HepG2 (cell line): ENCODE measurements around the gene HES7. TPM values are rescaled to one million over a fixed set of nuclear protein-coding genes. Genes with fewer than 3 reads are reported as not detected.

Experiments
- ATAC-seq: fragments of 200-7000 bp; cut with Tn5 transposase; 3 replicates; pipeline ENCODE4 v1.9.1; 2020; ENCODE audit warnings: mild to moderate bottlenecking, moderate library complexity
- BruUV-seq: library from RNA; stranded (reverse); fragments of 400-500 nt; replicated peaks from 2 replicates; lab custom pipeline; 2021; lab: Mats Ljungman, UMichigan
- CTCF ChIA-PET: fragments of 300-600 bp; formaldehyde crosslinking; extraction: SDS; loops from one replicate; lab custom pipeline; 2021; ENCODE audit warnings: low total read pairs, inconsistent platforms, low intra/inter-chr PET ratio; lab: Yijun Ruan, JAX
- POLR2A ChIA-PET: fragments of 350-600 bp; sonication (Branson Sonifier 250); formaldehyde crosslinking; loops from one replicate; lab custom pipeline; 2020; ENCODE audit warnings: antibody characterized with exemption, inconsistent platforms; lab: Yijun Ruan, JAX
- DNase-seq: peaks from one replicate; pipeline ENCODE4 v3.0.0-alpha.2; 2015; ENCODE audit warnings: low spot score
- FAIRE-seq: peaks from 3 replicates; lab custom pipeline; 2011; peaks lifted over from hg19 to GRCh38; lab: Jason Lieb, UNC
- H2AFZ ChIP-seq: one replicate; pipeline ENCODE4 v1.6.1; 2011; ENCODE audit warnings: low read length, inconsistent platforms
- H3K27ac ChIP-seq: fragments of 300-600 bp; 3 replicates; pipeline ENCODE4 v1.8.0; 2011; ENCODE audit warnings: mixed run types, mild to moderate bottlenecking, mixed read lengths, low read length, inconsistent platforms; ENCODE audit not compliant: insufficient read depth; ENCODE audit errors: extremely low read length
- H3K27me3 ChIP-seq, 2 experiments: fragments of 200-600 bp in 1 of 2; 2 replicates in 1 of 2; 3 replicates in 1 of 2; pipeline versions ENCODE4 v1.6.0 to v1.8.0; 2011; ENCODE audit warnings: low read length in 2 of 2, mild to moderate bottlenecking in 2 of 2, moderate library complexity in 2 of 2, inconsistent platforms in 1 of 2; ENCODE audit not compliant: insufficient read depth in 2 of 2, control insufficient read depth in 1 of 2
- H3K36me3 ChIP-seq, 2 experiments: fragments of 200-600 bp in 1 of 2; replicated peaks in 1 of 2; 2 replicates in 1 of 2; 3 replicates in 1 of 2; pipeline versions ENCODE4 v1.5.1 to v1.8.0; 2011; ENCODE audit warnings: low read length in 2 of 2, inconsistent platforms in 1 of 2; ENCODE audit not compliant: insufficient read depth in 2 of 2, control insufficient read depth in 1 of 2
- H3K4me1 ChIP-seq: 2 replicates; pipeline ENCODE4 v1.5.1; 2012; ENCODE audit warnings: low read length, inconsistent platforms; ENCODE audit not compliant: insufficient read depth
- H3K4me2 ChIP-seq: 2 replicates; pipeline ENCODE4 v1.6.0; 2011; ENCODE audit warnings: low read depth, low read length, inconsistent platforms
- H3K4me3 ChIP-seq, 3 experiments: fragments of 200-600 bp in 1 of 3; sonication (generic), shearing (Covaris generic) in 1 of 3; replicated peaks in 1 of 3; 2 replicates each; pipeline ENCODE4 v1.5.1; 2011 to 2016; ENCODE audit warnings: low read length in 3 of 3, inconsistent platforms in 2 of 3, low read depth in 2 of 3, mild to moderate bottlenecking in 2 of 3, control low read depth in 1 of 3, mixed read lengths in 1 of 3; ENCODE audit not compliant: insufficient read depth in 1 of 3
- H3K79me2 ChIP-seq: one replicate; pipeline ENCODE4 v1.6.1; 2011; ENCODE audit warnings: low read length, inconsistent platforms; ENCODE audit not compliant: insufficient read depth
- H3K9ac ChIP-seq: 2 replicates; pipeline ENCODE4 v1.6.0; 2011; ENCODE audit warnings: mild to moderate bottlenecking, low read depth, low read length, inconsistent platforms; ENCODE audit not compliant: insufficient read depth
- H3K9me3 ChIP-seq: 2 replicates; pipeline ENCODE4 v1.5.1; 2012; ENCODE audit warnings: mild to moderate bottlenecking, low read length
- H4K20me1 ChIP-seq: 2 replicates; pipeline ENCODE4 v1.6.0; 2011; ENCODE audit warnings: inconsistent platforms, mild to moderate bottlenecking, low read length, moderate library complexity; ENCODE audit not compliant: insufficient read depth
- CEBPB ChIP-seq: IDR thresholded peaks from 2 replicates; pipeline ENCODE4 v1.6.1; 2011; ENCODE audit warnings: low read depth, low read length, improper control_type of control experiment, borderline replicate concordance
- ETV6 ChIP-seq: sonication (generic); formaldehyde crosslinking; conservative IDR thresholded peaks from 2 replicates; pipeline ENCODE4 v1.4.0; 2020; ENCODE audit warnings: missing genetic modification reagents
- RBM22 ChIP-seq: fragments of 200-400 bp; formaldehyde crosslinking; optimal IDR thresholded peaks from 2 replicates; pipeline ENCODE3; 2017; ENCODE audit warnings: mild to moderate bottlenecking, low read length, moderate library complexity
- ZNF598 ChIP-seq: sonication (generic); formaldehyde crosslinking; IDR thresholded peaks from 2 replicates; pipeline ENCODE4 v1.5.1; 2020; ENCODE audit warnings: mild to moderate bottlenecking, missing genetic modification reagents, borderline replicate concordance
- ZSCAN31 ChIP-seq: sonication (generic); formaldehyde crosslinking; IDR thresholded peaks from 2 replicates; pipeline ENCODE4 v1.5.0; 2020; ENCODE audit warnings: low read depth, mild to moderate bottlenecking, missing genetic modification reagents
- WGBS: methylation state at CpG from one replicate; pipeline ENCODE4 v1.1.6; 2017; ENCODE audit warnings: low lambda C conversion rate; 5-methylcytosine and 5-hydroxymethylcytosine counted together
- in situ Hi-C: cut with HindIII; loops from 2 replicates; pipeline ENCODE4 v1.10.0; 2017; ENCODE audit warnings: low pct_unique_long_range_greater_than_20kb; ENCODE audit not compliant: extremely low pct_ligation_motif_present
- intact Hi-C: fragments of 100-400 bp; cut with micrococcal nuclease; formaldehyde crosslinking; loops from one replicate; pipeline ENCODE4 v1.10.0; 2022; ENCODE audit not compliant: unreplicated experiment
- polyA plus RNA-seq, 8 experiments: library from polyadenylated mRNA; depleted of rRNA in 3 of 8; stranded (reverse) in 7 of 8; unstranded in 1 of 8; fragments of >200 nt; fragmentation: Illumina TruSeq in 4 of 8; extraction: Trizol in 4 of 8; gene quantifications; 2 replicates each; pipeline versions ENCODE4 v1.2.1 to v1.2.3, GENCODE V29; 2011 to 2016; ENCODE audit warnings: low read depth in 4 of 8, missing spikeins in 1 of 8, mixed read lengths in 1 of 8; ENCODE audit not compliant: insufficient read depth in 1 of 8
- total RNA-seq, 5 experiments: library from RNA; depleted of rRNA; stranded (reverse); fragments of >200 nt; fragmentation: Illumina TruSeq; extraction: Trizol; gene quantifications; 2 replicates each; pipeline ENCODE4 v1.2.3, GENCODE V29; 2016; ENCODE audit warnings: low read depth in 1 of 5
- TF ChIP-seq, protein P1 (sequence below): sonication (generic); formaldehyde crosslinking; IDR thresholded peaks from 2 replicates; pipeline ENCODE4 v1.9.0; 2021; ENCODE audit warnings: missing genetic modification reagents, borderline replicate concordance
- TF ChIP-seq, protein P2 (sequence below): sonication (generic); formaldehyde crosslinking; IDR thresholded peaks from 2 replicates; pipeline ENCODE4 v1.4.0; 2020; ENCODE audit warnings: missing genetic modification reagents
- TF ChIP-seq, protein P3 (sequence below): sonication (generic); formaldehyde crosslinking; IDR thresholded peaks from 2 replicates; pipeline ENCODE4 v1.4.0; 2020; ENCODE audit warnings: missing genetic modification reagents
- TF ChIP-seq, protein P4 (sequence below), 2 experiments: sonication (generic) in 1 of 2; formaldehyde crosslinking in 1 of 2; IDR thresholded peaks; 2 replicates each; pipeline versions ENCODE4 v1.4.0 to v1.6.1; 2018 to 2020; ENCODE audit warnings: missing genetic modification reagents in 2 of 2, borderline replicate concordance in 1 of 2, low read depth in 1 of 2, mild to moderate bottlenecking in 1 of 2, missing biosample characterization in 1 of 2
- TF ChIP-seq, protein P5 (sequence below): sonication (generic); formaldehyde crosslinking; IDR thresholded peaks from 2 replicates; pipeline ENCODE4 v1.5.1; 2020; ENCODE audit warnings: mild to moderate bottlenecking, moderate library complexity, missing genetic modification reagents

Gene HES7
- total and polyA plus RNA-seq, 2 of the 13 experiments (the other 11 are each of a cell fraction or from before 2014, with no cell fraction given): not detected

DNA sequence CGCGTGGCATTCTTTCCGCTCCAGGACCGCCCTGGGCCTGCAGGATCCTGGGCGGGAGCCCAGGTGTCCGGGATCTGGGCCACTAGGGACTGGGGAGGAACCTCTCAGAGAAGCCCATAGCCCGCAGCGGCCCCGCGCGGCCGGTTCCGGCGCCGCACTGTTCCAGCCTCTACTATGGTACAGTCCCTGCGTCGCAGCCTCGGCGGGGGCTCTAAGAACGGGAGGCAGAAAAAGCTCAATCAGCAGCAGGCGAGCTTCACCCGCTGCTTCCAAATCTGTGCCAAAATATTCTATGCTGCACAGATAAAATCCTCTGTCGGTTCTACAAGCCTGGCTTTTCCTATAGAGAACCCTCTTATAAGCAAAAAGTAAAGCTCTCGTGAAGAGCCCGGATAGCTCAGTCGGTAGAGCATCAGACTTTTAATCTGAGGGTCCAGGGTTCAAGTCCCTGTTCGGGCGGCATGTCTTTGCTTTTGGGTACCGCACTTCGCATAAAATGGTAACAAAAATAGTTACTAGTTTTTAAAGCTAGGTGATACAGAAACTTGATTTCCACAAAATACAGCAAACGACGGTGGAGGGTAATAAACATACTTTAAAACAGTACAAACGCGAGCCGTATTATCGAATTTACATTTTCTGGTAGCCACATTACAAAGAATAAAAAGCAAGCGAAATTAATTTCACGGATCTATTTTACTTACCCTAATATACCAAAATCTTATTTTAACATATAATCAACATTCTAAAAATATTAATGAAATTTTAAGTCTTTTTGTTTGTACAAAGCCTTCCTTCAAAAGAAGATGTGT, 4.9 kb downstream of the HES7 start:
- CTCF ChIA-PET: interaction anchor here (1.6 kb wide), 1 partner anchor 25 kb away, joined by 12 read pairs; no protein-coding TSS in a partner anchor
- under 1% methylated on average over 22 of the region's 38 CpGs for WGBS
- DNase-seq: peak; percentile 77
- H3K4me3 ChIP-seq: peak overlapping the region; percentile 68 to 95 (median 94)
- H2AFZ ChIP-seq: peak overlapping the region; percentile 74
- POLR2A ChIA-PET: interaction anchor here (0.7 to 5.1 kb wide), 10 partner anchors 16 to 176 kb away, joined by 3 to 35 read pairs (median 6); partner anchors contain the start of genes CTC1 and SLC25A35
- peak overlapping the region; percentile 10 for H3K27ac ChIP-seq
- H3K79me2 ChIP-seq: no peaks in the 10 kb centered on the region
- ATAC-seq: peak; percentile 75
- peak overlapping the region; percentile 62 for H3K9ac ChIP-seq
- no peaks in the 10 kb centered on the region for H3K36me3 ChIP-seq
- peak overlapping the region; percentile 100 for H3K4me2 ChIP-seq
- H3K4me1 ChIP-seq: peaks cover 52% of the 10 kb centered on the region
- H3K27me3 ChIP-seq: peaks cover 6 to 58% of the 10 kb centered on the region in 2 experiments
- no TSS peak for BruUV-seq
- peak; percentile 26 for FAIRE-seq
- H3K9me3 ChIP-seq: no peaks in the 10 kb centered on the region
- H4K20me1 ChIP-seq: peaks cover 11% of the 10 kb centered on the region; the same call in 1 of the 2 replicates
- intact Hi-C loops: loop anchor here (1.0 to 5.0 kb wide), 5 partner anchors 9 to 103 kb away; no protein-coding TSS in a partner anchor
- in situ Hi-C loops: loop anchor here (5.0 kb wide), 1 partner anchor 47 kb away; no protein-coding TSS in a partner anchor
- TF ChIP-seq CEBPB: no peak
- TF ChIP-seq ZNF598: peak; percentile 46; the same call in 1 of the 2 replicates
- TF ChIP-seq, protein P1, sequence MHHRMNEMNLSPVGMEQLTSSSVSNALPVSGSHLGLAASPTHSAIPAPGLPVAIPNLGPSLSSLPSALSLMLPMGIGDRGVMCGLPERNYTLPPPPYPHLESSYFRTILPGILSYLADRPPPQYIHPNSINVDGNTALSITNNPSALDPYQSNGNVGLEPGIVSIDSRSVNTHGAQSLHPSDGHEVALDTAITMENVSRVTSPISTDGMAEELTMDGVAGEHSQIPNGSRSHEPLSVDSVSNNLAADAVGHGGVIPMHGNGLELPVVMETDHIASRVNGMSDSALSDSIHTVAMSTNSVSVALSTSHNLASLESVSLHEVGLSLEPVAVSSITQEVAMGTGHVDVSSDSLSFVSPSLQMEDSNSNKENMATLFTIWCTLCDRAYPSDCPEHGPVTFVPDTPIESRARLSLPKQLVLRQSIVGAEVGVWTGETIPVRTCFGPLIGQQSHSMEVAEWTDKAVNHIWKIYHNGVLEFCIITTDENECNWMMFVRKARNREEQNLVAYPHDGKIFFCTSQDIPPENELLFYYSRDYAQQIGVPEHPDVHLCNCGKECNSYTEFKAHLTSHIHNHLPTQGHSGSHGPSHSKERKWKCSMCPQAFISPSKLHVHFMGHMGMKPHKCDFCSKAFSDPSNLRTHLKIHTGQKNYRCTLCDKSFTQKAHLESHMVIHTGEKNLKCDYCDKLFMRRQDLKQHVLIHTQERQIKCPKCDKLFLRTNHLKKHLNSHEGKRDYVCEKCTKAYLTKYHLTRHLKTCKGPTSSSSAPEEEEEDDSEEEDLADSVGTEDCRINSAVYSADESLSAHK (CRISPR knock-in tag): 0 out of 2 replicates have a peak, but pooled peaks have one; percentile 14
- peak; percentile 95 for TF ChIP-seq RBM22
- TF ChIP-seq, protein P2, sequence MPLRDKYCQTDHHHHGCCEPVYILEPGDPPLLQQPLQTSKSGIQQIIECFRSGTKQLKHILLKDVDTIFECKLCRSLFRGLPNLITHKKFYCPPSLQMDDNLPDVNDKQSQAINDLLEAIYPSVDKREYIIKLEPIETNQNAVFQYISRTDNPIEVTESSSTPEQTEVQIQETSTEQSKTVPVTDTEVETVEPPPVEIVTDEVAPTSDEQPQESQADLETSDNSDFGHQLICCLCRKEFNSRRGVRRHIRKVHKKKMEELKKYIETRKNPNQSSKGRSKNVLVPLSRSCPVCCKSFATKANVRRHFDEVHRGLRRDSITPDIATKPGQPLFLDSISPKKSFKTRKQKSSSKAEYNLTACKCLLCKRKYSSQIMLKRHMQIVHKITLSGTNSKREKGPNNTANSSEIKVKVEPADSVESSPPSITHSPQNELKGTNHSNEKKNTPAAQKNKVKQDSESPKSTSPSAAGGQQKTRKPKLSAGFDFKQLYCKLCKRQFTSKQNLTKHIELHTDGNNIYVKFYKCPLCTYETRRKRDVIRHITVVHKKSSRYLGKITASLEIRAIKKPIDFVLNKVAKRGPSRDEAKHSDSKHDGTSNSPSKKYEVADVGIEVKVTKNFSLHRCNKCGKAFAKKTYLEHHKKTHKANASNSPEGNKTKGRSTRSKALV (CRISPR knock-in tag): peak; percentile 31; the same call in 1 of the 2 replicates
- TF ChIP-seq ETV6 (CRISPR knock-in tag): no peak
- TF ChIP-seq ZSCAN31 (CRISPR knock-in tag): peak; percentile 47; the same call in 1 of the 2 replicates
- TF ChIP-seq, protein P3, sequence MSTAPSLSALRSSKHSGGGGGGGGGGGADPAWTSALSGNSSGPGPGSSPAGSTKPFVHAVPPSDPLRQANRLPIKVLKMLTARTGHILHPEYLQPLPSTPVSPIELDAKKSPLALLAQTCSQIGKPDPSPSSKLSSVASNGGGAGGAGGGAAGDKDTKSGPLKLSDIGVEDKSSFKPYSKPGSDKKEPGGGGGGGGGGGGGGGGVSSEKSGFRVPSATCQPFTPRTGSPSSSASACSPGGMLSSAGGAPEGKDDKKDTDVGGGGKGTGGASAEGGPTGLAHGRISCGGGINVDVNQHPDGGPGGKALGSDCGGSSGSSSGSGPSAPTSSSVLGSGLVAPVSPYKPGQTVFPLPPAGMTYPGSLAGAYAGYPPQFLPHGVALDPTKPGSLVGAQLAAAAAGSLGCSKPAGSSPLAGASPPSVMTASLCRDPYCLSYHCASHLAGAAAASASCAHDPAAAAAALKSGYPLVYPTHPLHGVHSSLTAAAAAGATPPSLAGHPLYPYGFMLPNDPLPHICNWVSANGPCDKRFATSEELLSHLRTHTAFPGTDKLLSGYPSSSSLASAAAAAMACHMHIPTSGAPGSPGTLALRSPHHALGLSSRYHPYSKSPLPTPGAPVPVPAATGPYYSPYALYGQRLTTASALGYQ (CRISPR knock-in tag): peak; percentile 23; the same call in 1 of the 2 replicates
- TF ChIP-seq, protein P4, sequence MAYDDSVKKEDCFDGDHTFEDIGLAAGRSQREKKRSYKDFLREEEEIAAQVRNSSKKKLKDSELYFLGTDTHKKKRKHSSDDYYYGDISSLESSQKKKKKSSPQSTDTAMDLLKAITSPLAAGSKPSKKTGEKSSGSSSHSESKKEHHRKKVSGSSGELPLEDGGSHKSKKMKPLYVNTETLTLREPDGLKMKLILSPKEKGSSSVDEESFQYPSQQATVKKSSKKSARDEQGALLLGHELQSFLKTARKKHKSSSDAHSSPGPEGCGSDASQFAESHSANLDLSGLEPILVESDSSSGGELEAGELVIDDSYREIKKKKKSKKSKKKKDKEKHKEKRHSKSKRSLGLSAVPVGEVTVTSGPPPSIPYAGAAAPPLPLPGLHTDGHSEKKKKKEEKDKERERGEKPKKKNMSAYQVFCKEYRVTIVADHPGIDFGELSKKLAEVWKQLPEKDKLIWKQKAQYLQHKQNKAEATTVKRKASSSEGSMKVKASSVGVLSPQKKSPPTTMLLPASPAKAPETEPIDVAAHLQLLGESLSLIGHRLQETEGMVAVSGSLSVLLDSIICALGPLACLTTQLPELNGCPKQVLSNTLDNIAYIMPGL (CRISPR knock-in tag; IDR thresholded peaks at IDR 0.05; ENCODE audit: borderline replicate concordance in 1 of 2, low read depth in 1 of 2): peak; percentile 95 to 98
- TF ChIP-seq, protein P5, sequence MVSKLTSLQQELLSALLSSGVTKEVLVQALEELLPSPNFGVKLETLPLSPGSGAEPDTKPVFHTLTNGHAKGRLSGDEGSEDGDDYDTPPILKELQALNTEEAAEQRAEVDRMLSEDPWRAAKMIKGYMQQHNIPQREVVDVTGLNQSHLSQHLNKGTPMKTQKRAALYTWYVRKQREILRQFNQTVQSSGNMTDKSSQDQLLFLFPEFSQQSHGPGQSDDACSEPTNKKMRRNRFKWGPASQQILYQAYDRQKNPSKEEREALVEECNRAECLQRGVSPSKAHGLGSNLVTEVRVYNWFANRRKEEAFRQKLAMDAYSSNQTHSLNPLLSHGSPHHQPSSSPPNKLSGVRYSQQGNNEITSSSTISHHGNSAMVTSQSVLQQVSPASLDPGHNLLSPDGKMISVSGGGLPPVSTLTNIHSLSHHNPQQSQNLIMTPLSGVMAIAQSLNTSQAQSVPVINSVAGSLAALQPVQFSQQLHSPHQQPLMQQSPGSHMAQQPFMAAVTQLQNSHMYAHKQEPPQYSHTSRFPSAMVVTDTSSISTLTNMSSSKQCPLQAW: peak; percentile 19; the same call in 1 of the 2 replicates
